HG02623 (cell line): ENCODE data around the gene NTRK3.

Source experiments
- ATAC-seq: cut with Tn5 transposase; IDR thresholded peaks from one replicate; pipeline ENCODE4 v1.9.1; 2021; ENCODE audit warnings: moderate library complexity; ENCODE audit not compliant: unreplicated experiment

The NTRK3 gene

DNA sequence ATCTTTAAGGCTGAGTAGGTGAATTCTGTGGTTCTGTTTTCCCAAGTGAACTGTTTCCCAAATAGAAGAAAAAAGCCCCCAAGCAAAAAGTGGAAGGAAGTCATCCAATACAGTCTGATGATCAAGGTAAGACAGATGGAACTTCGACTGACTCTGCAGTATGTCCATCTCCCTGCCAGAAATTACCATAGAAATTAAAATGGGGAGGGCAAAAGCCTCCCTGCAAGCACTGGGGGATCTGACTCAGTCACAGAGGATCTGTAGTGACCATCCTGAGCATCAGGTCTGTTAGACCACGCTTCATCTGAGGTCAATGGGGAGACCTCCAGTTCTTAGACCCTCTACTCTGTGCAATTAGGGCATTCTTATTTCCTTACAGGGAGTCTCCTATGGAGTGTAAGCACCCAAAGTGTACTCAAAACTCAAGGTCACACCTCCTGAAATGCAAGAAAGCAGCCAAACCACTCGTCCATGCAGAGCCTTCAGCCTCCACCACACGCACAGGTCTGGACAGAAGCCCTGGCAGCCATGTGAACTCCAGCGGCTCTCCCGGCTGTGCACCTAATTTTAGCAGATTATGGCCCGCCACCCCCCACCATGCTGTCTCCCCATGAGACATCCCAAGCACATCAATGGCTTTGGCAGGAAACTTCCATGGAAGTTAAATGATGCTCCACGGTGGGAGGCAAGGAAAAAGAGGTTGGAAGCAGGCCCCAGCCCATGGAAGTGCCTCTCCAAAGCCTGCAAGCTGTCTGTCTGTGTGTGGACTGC is 348.7 kb downstream of the NTRK3 start:
- no peak for ATAC-seq

DNA sequence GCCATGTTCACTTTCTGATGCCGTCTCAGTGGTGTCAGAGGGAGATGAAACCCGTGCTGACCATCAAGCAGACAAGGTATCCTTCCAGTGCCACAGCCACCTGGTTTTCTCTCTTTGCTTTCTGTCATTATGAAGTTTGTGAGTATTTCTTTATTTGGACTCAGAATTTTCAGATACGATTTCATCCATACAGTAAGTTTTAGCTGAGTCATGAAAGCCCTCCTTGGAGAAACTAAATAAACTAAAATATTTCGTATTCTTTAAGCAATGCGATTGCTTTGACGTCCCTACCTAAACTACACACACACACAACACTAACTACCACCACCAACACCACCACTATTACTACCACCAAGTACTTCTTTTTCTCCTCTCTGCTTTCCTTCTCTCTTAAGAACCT is 350.1 kb downstream of the NTRK3 start:
- no peak for ATAC-seq

DNA sequence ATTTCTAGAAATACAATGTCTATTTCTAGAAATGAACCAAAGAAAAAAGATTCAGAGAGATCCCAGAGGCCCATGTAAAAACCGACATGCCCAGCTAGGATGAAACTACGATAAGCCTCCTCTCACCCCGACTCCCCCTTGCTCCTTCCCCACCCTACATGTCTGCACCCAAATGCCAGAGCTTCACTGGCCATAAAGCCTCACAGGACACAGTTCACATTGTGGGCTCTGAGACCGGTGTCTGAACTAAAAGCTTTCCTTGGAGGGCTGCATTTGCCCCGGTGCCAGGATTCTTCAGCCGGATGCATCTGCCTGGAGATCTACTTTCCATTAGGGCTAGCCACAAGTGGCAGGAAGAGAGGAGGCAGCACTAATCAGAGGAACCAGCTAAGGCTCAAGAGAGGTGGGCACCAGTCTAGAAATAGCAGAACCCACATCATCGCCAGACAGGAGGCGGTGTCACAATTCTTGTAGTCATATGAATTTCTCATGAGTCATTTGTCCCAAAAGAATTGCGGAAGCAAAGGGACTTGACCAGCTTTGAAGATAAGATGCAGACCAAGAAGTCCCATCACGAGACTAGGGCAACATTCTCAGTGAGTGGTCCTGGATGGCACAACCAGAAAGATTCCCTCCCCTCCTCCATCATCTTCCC is 353.6 kb downstream of the NTRK3 start:
- ATAC-seq, result no peak

DNA sequence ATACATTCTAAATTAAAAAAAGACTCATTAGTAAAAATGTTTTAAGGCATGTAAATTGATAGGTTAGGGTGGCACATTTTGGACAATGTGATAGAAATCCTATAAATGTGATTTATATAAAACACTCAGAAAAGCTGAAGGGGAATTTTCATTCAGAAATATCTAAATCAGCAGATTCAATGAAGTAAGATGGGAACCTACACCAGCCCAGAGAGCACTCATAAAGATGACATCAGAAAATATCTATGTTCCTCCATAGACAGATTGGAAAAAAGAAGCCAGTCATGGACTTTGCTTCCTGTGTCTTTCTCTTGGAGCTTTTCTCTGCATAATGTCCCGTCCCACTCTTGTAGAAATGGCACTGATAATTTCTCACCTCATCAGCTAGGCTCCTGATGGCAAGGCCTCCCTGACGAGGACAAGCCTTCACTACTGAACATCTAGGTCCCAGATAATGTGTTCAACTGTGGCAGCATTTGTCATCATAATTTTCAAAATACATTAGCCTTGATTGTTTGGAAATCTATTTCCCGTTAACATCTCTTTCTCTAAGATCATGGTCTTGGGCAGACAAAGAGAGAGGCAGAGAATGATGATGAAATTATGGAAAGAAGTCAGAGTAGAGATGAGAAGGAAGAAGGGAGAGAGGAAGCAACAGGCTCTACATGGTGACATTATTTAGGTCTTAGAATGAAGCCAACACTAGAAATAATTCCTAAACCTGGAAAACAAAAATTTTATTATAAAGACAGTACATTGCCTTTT is 354.4 kb downstream of the NTRK3 start:
- no peak for ATAC-seq

DNA sequence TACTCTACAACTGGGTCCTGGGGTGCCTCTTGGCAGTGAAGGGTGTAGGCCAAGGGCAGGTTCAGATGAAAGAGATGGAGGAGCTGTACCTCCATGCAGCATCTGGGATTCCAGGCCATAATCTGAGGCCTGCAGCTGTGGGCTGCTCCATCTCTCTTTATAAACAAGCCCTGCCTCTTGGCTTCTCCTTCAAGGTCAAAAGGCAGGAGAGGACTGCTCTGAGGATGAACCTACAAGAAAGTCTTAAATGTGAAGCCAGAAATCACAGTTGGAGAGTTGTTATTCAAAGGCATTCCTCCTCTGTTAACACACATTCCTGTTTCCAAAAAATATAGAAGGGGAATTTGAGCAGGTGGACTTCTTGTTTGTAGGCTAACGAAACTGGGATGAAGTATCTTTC is 355.5 kb downstream of the NTRK3 start:
- no peak for ATAC-seq

DNA sequence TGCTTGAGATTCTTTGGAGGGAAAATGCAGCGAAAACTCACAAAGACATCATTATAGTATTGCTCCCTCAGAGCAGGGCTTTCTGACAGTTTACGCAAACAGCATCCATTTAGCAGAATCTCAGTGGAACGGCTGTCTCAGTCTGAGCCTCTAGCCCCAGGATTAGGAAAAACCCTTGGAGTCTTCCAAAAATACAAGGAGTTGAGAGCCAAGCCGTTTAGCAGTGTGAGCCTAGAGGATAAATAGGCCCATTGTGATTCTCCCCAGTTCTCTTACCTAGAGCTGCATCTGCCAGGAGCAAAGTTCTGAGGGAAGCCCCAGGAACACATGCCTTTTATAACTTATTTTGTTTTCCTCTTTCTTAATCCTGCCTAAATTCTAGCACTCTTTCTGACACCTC is 359.6 kb downstream of the NTRK3 start:
- no peak for ATAC-seq

DNA sequence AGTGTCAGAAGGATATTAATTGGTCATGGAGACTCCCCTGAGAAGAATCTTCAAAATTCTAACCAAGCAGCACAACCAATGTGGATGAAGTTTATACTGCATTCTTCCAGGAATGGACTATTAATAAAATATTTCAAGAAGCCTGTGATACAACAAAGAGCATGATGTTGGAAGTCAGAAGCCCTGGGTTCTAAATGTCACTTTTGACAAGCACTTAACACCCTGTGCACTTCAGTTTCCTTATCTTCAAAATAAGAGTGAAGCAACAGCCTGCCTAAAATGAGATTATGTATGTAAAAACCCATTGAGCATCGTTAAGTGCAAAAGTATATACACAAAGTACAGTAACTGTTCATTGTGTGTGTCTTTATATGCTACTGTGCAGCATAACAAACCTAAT is 369.4 kb downstream of the NTRK3 start:
- no peak for ATAC-seq

DNA sequence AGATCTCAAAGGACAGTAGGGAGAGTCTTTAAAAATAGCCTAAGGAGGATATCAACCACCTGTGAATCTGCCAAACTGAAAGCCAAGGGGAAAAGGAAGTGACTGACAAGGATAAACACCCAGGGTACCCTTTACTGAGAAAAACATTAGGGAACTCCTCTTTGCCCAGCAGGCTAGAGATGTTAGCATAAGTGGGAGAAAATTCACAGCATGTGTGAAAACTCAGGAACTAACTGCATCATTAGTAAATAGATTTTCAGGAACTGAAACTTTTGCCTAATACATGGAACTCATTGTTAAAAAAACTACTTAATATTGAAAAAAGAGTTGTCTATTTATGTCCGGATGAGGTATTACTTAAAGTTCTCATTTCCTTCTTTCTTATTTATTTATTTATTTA is 375.5 kb downstream of the NTRK3 start:
- no peak for ATAC-seq

DNA sequence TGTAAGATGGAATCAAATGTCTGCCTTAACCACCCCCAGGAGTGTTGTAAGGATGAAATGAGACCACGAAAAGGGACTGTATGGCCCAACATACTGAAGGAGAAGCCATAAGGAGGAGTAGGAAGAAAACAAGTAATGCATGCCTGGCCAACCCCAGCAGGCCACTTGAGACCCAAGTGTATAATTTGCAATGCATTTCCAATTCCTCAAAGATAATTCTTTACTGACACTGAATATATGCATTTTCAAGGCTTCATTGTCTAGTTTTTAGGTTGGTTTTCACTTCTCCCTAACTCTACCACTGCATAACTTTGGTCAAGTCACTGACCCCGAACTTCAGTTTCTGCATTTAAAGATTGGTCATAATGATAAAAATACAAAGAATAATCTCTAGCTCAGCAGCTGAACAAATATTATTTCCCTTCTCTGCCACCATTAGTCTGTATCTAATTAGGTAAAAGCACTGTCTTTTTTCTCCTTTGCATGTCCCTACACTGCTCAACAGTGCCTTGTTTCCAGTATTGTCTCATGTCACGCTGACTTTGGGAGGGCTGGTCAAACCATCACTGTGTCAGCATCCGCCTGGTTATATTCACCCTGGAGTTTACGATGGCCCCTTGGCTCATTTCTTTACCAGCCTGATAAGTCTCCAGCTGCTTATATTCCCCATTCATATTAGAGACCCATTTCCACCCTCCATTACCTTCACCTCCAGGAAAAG is 378.6 kb downstream of the NTRK3 start:
- ATAC-seq, result no peak

DNA sequence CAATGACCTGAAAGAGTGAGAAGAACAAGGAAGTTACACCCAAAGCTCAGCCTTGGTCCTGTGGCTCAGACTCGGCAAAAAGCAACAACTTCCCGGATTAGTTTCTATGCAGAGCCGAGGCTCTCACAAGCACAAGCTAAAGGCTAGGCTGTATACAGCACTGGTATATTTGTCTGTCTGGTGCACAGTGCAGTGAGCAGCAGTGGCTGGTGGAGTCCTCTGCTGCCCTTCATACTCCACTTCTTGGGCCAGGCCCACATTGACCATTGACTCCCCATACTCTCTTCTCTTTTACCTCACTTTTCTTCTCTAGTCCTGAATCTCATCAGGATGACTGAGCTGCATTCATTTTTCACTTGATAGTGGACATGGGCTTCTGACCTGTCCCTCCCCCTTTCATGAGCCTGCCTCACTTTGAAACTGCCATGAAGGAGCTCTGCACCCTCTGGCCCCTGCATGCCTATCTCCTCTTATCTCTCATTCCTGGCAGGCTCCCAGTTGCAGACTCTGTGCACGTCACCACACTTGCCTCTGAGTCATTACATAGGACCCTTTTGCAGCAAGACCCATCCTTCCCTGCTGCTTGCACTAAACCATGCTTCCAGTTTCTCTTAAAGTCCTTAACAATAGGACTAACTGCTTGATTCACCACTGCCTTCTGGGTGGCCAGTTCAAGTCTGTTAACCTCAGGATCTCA is 379.3 kb downstream of the NTRK3 start:
- no peak for ATAC-seq

DNA sequence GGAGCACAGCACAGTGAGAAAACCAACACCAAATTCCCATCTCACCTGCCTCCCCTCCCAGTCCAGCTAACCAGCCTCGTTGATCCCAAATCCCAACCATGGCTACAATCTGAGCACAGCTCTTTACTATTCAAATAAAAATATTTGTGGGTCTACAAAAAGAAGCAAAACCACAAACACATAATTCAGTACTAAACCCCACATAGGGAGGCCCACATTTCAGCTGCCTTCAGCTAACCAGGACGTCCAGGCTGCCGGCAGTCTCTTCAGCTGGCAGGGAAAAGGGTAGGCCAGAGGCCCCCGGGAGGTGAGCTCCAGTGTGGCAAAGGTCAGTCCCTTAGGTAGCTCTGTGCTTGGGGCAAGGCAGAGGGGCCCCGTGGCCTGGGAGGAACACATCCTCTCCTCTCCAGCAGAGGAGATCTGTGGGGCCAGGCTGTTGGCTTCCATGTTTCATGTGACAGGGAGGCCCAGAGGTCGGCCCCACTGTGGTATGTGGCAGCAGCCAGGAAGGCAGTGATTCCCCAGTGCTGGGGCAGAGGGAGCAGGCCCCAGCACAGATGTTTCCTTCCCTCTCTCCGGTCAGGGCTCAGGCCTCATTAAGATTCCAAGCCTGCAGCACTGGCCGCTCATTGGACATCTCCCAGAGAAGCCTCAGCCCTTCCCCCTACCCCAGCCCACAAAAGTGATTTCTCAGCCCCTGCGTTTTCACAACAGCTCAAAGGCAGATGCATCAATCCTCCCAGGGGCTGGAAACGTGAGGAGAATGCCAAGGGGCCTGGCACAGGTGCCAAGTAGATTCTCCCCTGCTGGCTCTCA is 381.4 kb downstream of the NTRK3 start:
- no peak for ATAC-seq

DNA sequence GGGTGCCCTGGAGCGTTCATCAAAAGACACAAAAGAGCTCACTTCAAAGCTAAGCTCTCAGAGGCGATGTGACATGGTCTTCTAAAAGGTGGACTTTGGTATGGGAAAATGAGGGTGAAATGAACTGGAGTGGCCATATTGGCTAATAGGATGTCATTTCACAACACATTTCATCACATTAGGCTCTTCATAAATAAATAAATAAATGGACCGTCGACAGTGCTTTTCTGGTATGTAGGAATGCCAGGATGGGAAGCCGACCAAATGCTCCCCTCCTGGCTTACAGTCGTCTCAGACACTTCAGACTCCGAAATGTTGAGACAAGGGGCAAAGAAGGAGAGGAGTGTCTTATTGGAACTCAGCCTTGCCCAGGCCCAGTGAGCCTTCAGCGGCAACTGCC is 383.0 kb downstream of the NTRK3 start:
- no peak for ATAC-seq

DNA sequence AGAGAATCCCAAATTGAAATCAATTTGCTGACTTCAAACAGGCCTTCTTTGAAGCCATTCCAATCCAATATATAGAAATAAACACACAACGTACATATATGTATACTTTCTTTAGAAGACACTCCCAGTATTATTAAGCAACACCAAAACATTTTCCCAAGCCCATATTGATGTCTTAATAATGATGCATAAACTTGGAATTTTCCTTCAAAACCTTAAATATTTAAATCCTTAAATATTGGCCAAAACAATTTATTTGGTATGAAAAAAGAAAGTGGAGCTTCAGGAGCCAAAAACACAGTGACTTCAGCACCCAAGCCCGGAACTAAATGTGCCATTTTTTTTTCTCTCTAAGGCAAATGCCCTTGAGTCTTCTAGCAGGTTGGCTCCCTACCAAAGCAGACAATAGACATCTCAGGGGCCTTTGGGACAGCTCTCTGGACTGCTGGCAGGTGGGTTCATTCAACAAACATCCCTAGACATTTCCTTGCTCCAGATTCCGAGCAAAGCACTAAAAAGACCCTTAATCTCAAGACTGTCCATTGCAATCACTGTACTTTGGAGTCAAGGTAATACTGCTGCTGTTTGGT is 384.7 kb downstream of the NTRK3 start:
- no peak for ATAC-seq

DNA sequence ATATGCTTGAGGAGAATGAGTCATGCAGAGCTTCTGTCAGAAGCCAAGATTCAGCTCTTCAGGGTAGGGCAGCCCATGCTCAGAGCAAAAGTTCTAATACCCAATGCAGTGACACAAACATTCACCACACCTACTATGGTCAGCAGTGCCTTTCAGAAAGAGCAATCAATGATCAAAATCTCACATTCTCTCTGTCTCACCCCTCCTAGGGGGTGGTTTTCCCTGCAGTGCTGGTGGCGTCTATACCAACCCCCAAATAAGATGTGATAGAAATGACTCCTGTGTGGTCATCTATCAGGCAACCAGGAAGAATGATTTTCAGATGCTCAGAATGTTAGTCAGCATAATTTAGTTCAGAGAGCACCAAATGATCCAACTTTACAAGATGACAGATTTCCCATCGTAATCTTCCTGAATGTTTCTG is 385.3 kb downstream of the NTRK3 start:
- no peak for ATAC-seq

DNA sequence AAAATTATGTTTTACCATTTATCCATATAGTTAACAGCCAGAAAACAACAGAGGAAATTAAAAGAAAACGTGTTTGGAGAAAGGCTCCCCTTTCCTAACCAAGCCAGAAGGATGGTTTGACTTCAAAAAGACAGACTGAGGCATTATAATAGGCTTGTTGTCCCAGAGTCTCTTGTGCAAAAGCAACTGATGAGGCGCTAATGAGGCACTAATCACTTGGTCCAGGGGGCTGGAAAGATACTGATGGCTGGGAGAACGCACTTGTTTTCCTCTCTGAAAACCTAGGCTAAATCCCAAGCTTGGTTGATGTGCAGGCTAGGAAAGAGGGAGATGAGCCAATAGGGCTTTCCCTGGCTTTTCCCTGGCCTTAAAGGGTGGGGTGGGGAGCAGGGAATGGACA is 389.6 kb downstream of the NTRK3 start:
- no peak for ATAC-seq

DNA sequence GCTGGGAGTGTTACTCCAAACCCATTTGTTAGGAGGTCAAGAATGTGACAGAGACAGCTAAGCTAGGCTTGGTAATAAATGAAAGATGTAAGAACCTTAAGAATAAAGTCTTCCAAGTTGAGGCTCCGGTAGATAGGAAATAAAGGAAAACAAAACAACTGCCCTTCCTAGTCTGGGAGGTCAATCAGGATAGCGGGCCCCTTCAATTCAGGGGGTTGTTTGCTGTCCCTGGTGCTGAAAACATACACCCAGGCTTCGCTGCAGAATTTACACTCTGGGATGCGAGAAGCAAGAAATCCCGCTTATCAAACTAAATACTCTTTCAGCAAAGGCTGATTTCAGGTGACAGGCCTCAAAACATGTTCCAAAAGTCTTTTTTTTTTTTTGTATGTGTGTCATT is 393.4 kb downstream of the NTRK3 start:
- no peak for ATAC-seq

DNA sequence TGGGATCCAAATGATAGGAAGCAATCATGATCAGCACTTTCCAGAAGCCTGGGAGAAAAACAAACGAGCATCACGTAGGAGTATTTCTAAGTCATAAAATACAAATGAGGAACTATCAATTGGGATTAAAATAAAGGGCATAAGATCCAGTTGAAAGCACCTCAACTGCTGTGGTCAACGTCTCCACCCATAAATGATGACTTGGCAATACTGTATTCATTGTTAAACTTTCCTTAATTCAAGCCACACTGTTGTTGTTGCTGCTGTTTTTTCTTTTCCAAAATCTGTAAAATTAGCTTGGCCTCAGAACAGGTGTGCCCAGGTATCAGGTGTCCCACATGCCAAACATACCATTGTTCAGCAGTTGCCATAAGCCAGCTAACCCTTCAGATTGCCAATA is 395.8 kb downstream of the NTRK3 start:
- ATAC-seq, result no peak

DNA sequence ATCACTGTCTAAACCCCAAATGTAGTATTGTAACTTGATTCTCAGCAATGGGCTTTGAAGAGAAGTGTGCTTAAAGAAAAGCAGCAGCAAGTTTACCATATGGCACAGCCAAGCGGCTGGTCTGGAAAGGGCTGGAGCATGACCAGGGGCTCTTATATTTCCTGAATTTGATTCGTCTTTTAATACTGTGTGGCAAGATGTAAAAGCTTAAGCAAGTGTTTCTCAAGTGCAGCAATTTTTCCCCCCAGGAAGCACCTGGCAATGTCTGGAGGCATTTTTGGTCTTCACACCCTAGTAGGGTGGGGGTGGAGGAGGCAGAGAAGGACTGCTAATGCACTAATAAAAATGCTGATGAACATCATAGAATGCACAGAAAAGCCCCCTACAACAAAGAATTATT is 397.9 kb downstream of the NTRK3 start:
- no peak for ATAC-seq

DNA sequence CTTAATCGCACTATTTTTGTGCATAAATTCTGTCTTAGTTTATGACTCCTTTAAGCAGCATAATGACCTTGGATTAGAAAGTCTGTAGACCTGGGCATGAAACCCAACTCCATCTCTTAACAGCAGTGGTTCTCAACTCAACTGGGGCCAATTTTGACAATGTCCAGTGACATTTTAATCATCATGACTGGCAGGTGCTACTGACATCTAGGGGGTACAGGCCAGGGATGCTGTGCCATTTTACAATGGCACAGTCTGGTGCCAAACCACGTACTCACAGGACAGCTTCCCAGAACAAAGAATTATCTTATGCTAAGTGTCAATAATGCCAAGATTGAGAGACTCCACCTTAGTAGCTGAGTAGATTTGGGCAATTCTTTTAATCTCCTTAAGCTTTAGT is 405.0 kb downstream of the NTRK3 start:
- ATAC-seq, result no peak

DNA sequence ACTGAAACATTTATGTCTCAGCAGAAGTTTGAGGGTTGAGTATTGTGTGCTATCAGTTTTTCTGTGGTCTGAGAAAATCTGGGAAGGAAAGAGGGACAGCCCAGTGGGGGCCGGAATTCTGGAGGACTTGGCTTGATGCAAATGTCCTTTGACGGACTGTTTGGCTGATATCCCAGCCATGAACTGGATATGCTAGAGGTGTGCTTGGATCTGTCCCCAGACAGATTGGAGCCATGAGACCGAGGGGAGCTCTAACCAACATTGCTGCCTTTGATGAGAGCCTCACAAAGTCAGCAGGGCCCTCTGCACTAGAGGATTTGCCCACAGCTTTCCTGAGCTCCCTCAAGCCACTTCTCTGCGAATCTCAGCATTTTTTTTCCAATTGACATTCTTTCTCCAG is 405.6 kb downstream of the NTRK3 start:
- ATAC-seq, result no peak
